Measurements from ENCODE around the gene NDUFA5.
"Not testable (repeated sequence)": the region's sequence is repeated elsewhere in the genome, so short reads cannot be mapped to it uniquely, and the experiment has no call there.

NDUFA5 gene

GRCh38 chr7:123573341-123573740 lies 15.7 kb upstream of the NDUFA5 start:
- DNase-seq (no peak), ATAC-seq (no peak)
- Mint-ChIP-seq H3K27me3 (peaks cover 13% of the 10 kb centered on the region), H3K9me3 (no peaks in the 10 kb centered on the region), H3K4me3 (no peak overlapping the region), H3K27ac (no peak overlapping the region), H3K36me3 (ENCODE audit: low read depth) (no peaks in the 10 kb centered on the region), H3K4me1 (no peaks in the 10 kb centered on the region)

DNA sequence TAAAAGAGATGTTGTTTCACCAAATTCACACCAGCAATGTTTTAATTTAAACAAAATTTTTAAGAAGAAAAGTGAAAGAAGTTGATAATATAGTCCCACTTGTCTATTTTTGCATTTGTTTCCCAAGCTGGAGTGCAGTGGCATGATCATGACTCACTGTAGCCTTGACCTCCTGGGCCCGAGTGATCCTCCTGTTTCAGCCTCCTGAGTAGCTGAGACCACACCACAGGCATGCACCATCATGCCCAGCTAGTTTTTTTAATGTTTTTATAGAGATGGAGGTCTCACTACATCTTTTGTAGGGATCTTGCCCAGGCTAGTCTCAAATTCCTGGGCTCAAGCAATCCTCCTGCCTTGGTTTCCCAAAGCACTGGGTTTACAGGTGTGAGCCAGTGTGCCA lies 14.1 kb upstream of the NDUFA5 start:
- H3K4me1 Mint-ChIP-seq, result no peaks in the 10 kb centered on the region
- peaks cover 5% of the 10 kb centered on the region for H3K27me3 Mint-ChIP-seq
- ATAC-seq, result no peak
- H3K27ac Mint-ChIP-seq, result no peak overlapping the region
- no peak overlapping the region for H3K4me3 Mint-ChIP-seq
- DNase-seq, result no peak
- no peaks in the 10 kb centered on the region for H3K9me3 Mint-ChIP-seq
- H3K36me3 Mint-ChIP-seq (ENCODE audit: low read depth), result no peaks in the 10 kb centered on the region

GRCh38 chr7:123571187-123571586 lies 13.6 kb upstream of the NDUFA5 start:
- Mint-ChIP-seq H3K9me3 (no peaks in the 10 kb centered on the region), H3K4me1 (no peaks in the 10 kb centered on the region), H3K36me3 (ENCODE audit: low read depth) (no peaks in the 10 kb centered on the region), H3K27ac (no peak overlapping the region), H3K27me3 (peaks cover 2% of the 10 kb centered on the region), H3K4me3 (no peak overlapping the region)
- DNase-seq (no peak), ATAC-seq (no peak)

GRCh38 chr7:123570390-123571182 lies 13.0 kb upstream of the NDUFA5 start:
- Mint-ChIP-seq H3K36me3 (ENCODE audit: low read depth) (no peaks in the 10 kb centered on the region), H3K9me3 (no peaks in the 10 kb centered on the region), H3K27me3 (no peaks in the 10 kb centered on the region), H3K27ac (no peak overlapping the region), H3K4me3 (no peak overlapping the region), H3K4me1 (no peaks in the 10 kb centered on the region)
- no peak for DNase-seq
- no peak for ATAC-seq

- no peaks in the 10 kb centered on the region for H3K4me1 Mint-ChIP-seq
- H3K36me3 Mint-ChIP-seq (ENCODE audit: low read depth), result no peaks in the 10 kb centered on the region
- H3K27ac Mint-ChIP-seq, result no peak overlapping the region
- no peaks in the 10 kb centered on the region for H3K27me3 Mint-ChIP-seq
- no peaks in the 10 kb centered on the region for H3K9me3 Mint-ChIP-seq
- DNase-seq (no peak), ATAC-seq (no peak)
- H3K4me3 Mint-ChIP-seq, result no peak overlapping the region
Measured at GRCh38 chr7:123569352-123570010, 11.9 kb upstream of the NDUFA5 start.

DNA sequence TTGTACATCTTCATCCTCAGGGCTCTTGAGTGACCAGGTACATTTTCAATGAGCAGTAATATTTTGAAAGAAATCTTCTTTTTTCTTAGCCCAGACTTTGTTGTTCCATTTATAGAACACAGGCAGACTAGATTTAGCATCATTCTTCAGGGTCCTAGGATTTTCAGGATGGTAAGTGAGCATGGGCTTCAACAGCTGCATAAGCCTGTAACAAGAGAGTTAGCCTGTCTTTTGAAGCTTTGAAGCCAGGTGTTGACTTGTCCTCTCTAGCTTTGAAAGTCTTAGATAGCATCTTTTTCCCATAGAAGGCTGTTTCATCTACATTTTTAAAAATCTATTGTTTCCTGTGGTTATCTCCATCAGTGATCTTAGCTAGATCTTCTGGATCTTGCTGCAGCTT lies 4.5 kb upstream of the NDUFA5 start:
- ATAC-seq, result no peak
- Mint-ChIP-seq H3K4me3 (no peak overlapping the region), H3K36me3 (ENCODE audit: low read depth) (no peaks in the 10 kb centered on the region), H3K4me1 (no peaks in the 10 kb centered on the region), H3K27ac (no peak overlapping the region), H3K9me3 (no peaks in the 10 kb centered on the region), H3K27me3 (peaks cover 2% of the 10 kb centered on the region)
- no peak for DNase-seq

DNA sequence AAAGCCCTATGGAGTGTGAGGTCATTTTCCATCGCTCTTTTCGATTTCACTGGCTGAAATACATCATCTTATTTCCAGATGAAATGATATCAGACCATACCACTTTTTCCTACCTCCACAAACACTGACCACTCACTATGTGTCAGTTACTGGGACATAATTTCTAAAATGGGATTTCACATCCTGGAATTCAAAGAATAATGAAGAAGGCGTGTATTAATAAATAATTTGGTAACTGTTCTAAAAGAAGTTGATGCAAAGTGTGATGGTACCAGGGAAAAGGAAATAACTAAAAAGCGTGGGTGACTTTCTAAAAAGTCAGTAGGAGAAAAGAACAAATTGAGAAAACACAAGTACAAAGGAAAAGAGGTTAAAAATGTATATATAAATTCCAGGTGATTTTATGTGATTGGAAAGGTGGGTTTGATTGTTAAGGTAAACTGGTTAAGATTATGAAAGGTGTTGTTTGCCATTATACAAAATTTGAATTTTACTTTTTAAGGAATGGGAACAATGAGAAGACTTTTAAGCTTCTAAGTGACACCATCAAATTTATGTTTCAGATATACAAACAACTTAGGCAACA lies 764 bp upstream of the NDUFA5 start:
- ATAC-seq (no peak), DNase-seq (no peak)
- Mint-ChIP-seq H3K27me3 (peaks cover 2% of the 10 kb centered on the region), H3K27ac (no peak overlapping the region), H3K36me3 (ENCODE audit: low read depth) (no peaks in the 10 kb centered on the region), H3K9me3 (no peaks in the 10 kb centered on the region), H3K4me3 (no peak overlapping the region), H3K4me1 (peaks cover 4% of the 10 kb centered on the region)

DNA sequence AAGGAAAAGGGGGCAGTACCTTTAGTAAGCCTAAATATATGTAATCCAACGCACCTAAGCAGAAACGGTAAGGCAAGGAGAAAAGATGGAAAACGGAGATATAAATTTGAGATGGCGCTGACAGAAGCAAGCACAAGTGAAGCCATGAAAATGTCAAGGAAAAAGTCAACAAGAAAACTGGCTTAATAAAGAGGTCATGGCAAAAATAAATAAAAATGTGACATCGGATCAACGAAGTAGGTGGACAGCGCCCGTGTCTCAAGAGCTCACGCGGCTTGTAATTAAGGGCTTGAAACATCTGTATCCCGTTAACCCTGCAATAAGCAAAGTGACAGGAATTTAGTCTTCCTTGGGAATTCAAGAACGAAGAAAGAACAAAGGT lies 611 bp downstream of the NDUFA5 start:
- H3K27me3 Mint-ChIP-seq, result peaks cover 2% of the 10 kb centered on the region
- H3K4me3 Mint-ChIP-seq, result no peak overlapping the region
- peaks cover 8% of the 10 kb centered on the region for H3K4me1 Mint-ChIP-seq
- no peak overlapping the region for H3K27ac Mint-ChIP-seq
- DNase-seq (no peak), ATAC-seq (no peak)
- H3K36me3 Mint-ChIP-seq (ENCODE audit: low read depth), result peaks cover 12% of the 10 kb centered on the region
- no peaks in the 10 kb centered on the region for H3K9me3 Mint-ChIP-seq

DNA sequence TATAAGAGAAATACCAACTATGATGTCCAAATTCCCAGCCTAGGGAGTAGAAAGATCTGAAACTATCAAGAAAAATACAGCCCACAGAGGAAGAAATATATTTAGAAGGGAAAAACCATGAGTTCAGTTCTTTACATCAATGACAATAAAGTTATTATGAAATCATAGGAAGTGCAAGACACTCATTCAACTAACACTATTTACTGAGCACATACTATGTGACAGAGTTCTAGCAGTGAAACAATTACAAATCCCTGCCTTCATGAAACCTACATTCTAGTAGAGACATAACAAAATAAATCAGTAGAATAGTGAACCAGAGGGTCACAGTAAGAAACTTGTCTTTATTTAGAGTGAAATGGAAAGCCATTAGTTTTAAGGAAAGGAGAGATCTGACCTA lies 2.1 kb downstream of the NDUFA5 start:
- Mint-ChIP-seq H3K36me3 (ENCODE audit: low read depth) (peaks cover 14% of the 10 kb centered on the region), H3K4me1 (peaks cover 8% of the 10 kb centered on the region), H3K27ac (no peak overlapping the region), H3K4me3 (no peak overlapping the region), H3K9me3 (no peaks in the 10 kb centered on the region), H3K27me3 (peaks cover 2% of the 10 kb centered on the region)
- ATAC-seq, result no peak
- no peak for DNase-seq

GRCh38 chr7:123553159-123553558 lies 4.5 kb downstream of the NDUFA5 start:
- no peak overlapping the region for H3K27ac Mint-ChIP-seq
- ATAC-seq (no peak), DNase-seq (no peak)
- H3K4me1 Mint-ChIP-seq, result peaks cover 14% of the 10 kb centered on the region
- H3K27me3 Mint-ChIP-seq, result no peaks in the 10 kb centered on the region
- no peaks in the 10 kb centered on the region for H3K9me3 Mint-ChIP-seq
- peaks cover 27% of the 10 kb centered on the region for H3K36me3 Mint-ChIP-seq (ENCODE audit: low read depth)
- no peak overlapping the region for H3K4me3 Mint-ChIP-seq

DNA sequence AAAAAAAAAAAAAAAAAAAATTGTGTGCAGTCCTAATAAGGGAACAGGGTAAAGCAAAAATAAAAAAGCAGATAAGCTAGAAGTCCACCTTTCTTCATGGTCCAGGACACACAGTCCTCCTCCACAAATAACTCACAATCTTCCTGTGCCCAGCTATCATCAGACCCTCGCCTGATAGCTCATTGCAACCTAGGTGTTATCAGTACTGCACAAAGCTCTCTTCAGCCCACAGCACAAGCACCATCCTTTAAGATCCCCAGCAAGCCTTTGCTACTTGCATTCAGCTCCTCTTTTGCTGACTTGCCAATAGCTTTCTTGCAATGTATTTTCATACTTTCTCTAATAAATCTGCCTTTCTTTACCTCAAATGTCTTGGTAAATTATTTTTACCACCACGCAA lies 5.0 kb downstream of the NDUFA5 start:
- no peak for ATAC-seq
- peaks cover 15% of the 10 kb centered on the region for H3K4me1 Mint-ChIP-seq
- H3K27me3 Mint-ChIP-seq, result no peaks in the 10 kb centered on the region
- no peak for DNase-seq
- H3K4me3 Mint-ChIP-seq, result no peak overlapping the region
- H3K27ac Mint-ChIP-seq, result no peak overlapping the region
- peaks cover 28% of the 10 kb centered on the region for H3K36me3 Mint-ChIP-seq (ENCODE audit: low read depth)
- no peaks in the 10 kb centered on the region for H3K9me3 Mint-ChIP-seq

DNA sequence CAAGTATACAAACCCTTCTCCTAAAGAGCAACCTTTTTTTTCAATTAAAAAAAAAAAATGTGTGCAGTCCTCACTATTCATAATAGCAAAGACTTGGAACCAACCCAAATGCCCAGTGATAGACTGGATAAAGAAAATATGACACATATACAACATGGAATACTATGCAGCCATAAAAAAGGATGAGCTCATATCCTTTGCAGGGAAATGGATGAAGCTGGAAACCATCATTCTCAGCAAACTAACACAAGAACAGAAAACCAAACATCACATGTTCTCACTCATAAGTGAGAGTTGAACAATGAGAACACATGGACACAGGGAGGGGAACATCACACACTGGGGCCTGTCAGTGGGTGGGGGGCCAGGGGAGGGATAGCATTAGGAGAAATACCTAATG lies 5.5 kb downstream of the NDUFA5 start:
- H3K27ac Mint-ChIP-seq, ATAC-seq, H3K27me3 Mint-ChIP-seq, H3K4me3 Mint-ChIP-seq, H3K9me3 Mint-ChIP-seq, DNase-seq: not testable (repeated sequence)
- Mint-ChIP-seq H3K36me3 (ENCODE audit: low read depth) (peaks cover 31% of the 10 kb centered on the region), H3K4me1 (peaks cover 18% of the 10 kb centered on the region)

GRCh38 chr7:123548406-123548805 lies 9.2 kb downstream of the NDUFA5 start:
- Mint-ChIP-seq H3K27me3 (no peaks in the 10 kb centered on the region), H3K4me1 (peaks cover 16% of the 10 kb centered on the region), H3K4me3 (no peak overlapping the region), H3K9me3 (no peaks in the 10 kb centered on the region), H3K36me3 (ENCODE audit: low read depth) (peaks cover 32% of the 10 kb centered on the region), H3K27ac (no peak overlapping the region)
- no peak for ATAC-seq
- DNase-seq, result no peak

GRCh38 chr7:123539871-123540270 lies 17.7 kb downstream of the NDUFA5 start:
- Mint-ChIP-seq H3K27me3 (no peaks in the 10 kb centered on the region), H3K9me3 (no peaks in the 10 kb centered on the region), H3K27ac (no peak overlapping the region), H3K4me1 (peaks cover 9% of the 10 kb centered on the region), H3K4me3 (no peak overlapping the region), H3K36me3 (ENCODE audit: low read depth) (peaks cover 4% of the 10 kb centered on the region)
- no peak for DNase-seq
- ATAC-seq, result no peak

GRCh38 chr7:123538897-123539296 lies 18.7 kb downstream of the NDUFA5 start:
- H3K27me3 Mint-ChIP-seq, result peaks cover 2% of the 10 kb centered on the region
- H3K4me1 Mint-ChIP-seq, result peaks cover 14% of the 10 kb centered on the region
- peaks cover 4% of the 10 kb centered on the region for H3K36me3 Mint-ChIP-seq (ENCODE audit: low read depth)
- DNase-seq, result no peak
- no peaks in the 10 kb centered on the region for H3K9me3 Mint-ChIP-seq
- H3K27ac Mint-ChIP-seq, result no peak overlapping the region
- H3K4me3 Mint-ChIP-seq, result no peak overlapping the region
- ATAC-seq, result no peak
